A549 (cell line): ENCODE measurements around the gene TUFM.

ENCODE experiments used
- BHLHE40 ChIP-seq: IDR thresholded peaks from 2 replicates; pipeline ENCODE4 v1.6.1; 2012; ENCODE audit warnings: low read depth, low read length, inconsistent platforms
- CBX8 ChIP-seq: fragments of 200-600 bp; sonication (generic); IDR thresholded peaks from 2 replicates; pipeline ENCODE4 v1.6.1; 2016
- JUNB ChIP-seq: fragments of >200 bp; sonication (Bioruptor Twin); formaldehyde crosslinking; IDR thresholded peaks from 2 replicates; pipeline ENCODE4 v1.6.1; 2016
- POLR2A ChIP-seq: IDR thresholded peaks from 2 replicates; pipeline ENCODE4 v1.6.1; 2012; ENCODE audit warnings: mild to moderate bottlenecking, low read length
- RFX5 ChIP-seq: fragments of 450-650 bp; IDR thresholded peaks from 2 replicates; pipeline ENCODE4 v1.7.1; 2014; ENCODE audit warnings: antibody characterized with exemption, mild to moderate bottlenecking, moderate library complexity
- RNF2 ChIP-seq: fragments of 200-600 bp; sonication (generic); IDR thresholded peaks from 2 replicates; pipeline ENCODE4 v1.6.1; 2016; ENCODE audit warnings: low read depth, mild to moderate bottlenecking, antibody characterized with exemption, moderate library complexity, borderline replicate concordance
- ZFP36 ChIP-seq: fragments of 450-650 bp; IDR thresholded peaks from 2 replicates; pipeline ENCODE4 v1.6.1; 2014; ENCODE audit warnings: borderline replicate concordance; ENCODE audit not compliant: partially characterized antibody
- TF ChIP-seq, protein P1 (sequence below): IDR thresholded peaks from 2 replicates; pipeline ENCODE4 v1.6.1; 2012
- TF ChIP-seq, protein P2 (sequence below): fragments of 250-450 bp; sonication (Bioruptor Pico); IDR thresholded peaks from 2 replicates; pipeline ENCODE4 v1.5.0; 2021; ENCODE audit warnings: mild to moderate bottlenecking, moderate library complexity, borderline replicate concordance
- TF ChIP-seq, protein P3 (sequence below): fragments of >200 bp; sonication (Bioruptor Twin); formaldehyde crosslinking; IDR thresholded peaks from 3 replicates; pipeline ENCODE4 v1.5.1; 2016
- TF ChIP-seq, protein P4 (sequence below): fragments of 200-600 bp; sonication (generic); IDR thresholded peaks from 2 replicates; pipeline ENCODE4 v1.6.1; 2016; ENCODE audit warnings: antibody characterized with exemption, mild to moderate bottlenecking, moderate library complexity

DNA sequence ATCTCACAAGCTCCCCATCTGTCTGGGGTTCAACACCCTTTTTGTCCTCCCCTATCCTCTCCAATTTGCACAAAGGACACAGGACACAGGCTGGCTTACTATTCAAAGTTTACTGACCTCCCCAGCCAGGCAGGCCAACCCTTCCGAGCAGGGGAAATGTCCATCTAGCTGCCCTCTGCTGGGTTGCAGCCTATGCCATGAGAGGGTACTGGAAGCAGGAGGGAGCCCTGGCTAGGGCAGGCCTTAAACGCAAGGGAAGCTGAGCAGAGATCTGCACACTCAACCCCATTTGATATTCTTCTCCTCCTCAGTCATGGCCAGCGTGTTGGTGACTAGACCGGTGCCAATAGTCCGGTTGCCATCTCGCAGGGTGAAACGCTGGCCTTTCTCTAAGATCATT, 3.5 kb downstream of the TUFM start:
- TF ChIP-seq RFX5: no peak
- no peak for TF ChIP-seq CBX8
- no peak for TF ChIP-seq POLR2A
- TF ChIP-seq RNF2: no peak
- no peak for TF ChIP-seq BHLHE40
- TF ChIP-seq, protein P1, sequence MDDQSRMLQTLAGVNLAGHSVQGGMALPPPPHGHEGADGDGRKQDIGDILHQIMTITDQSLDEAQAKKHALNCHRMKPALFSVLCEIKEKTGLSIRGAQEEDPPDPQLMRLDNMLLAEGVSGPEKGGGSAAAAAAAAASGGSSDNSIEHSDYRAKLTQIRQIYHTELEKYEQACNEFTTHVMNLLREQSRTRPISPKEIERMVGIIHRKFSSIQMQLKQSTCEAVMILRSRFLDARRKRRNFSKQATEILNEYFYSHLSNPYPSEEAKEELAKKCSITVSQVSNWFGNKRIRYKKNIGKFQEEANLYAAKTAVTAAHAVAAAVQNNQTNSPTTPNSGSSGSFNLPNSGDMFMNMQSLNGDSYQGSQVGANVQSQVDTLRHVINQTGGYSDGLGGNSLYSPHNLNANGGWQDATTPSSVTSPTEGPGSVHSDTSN: no peak
- TF ChIP-seq, protein P2, sequence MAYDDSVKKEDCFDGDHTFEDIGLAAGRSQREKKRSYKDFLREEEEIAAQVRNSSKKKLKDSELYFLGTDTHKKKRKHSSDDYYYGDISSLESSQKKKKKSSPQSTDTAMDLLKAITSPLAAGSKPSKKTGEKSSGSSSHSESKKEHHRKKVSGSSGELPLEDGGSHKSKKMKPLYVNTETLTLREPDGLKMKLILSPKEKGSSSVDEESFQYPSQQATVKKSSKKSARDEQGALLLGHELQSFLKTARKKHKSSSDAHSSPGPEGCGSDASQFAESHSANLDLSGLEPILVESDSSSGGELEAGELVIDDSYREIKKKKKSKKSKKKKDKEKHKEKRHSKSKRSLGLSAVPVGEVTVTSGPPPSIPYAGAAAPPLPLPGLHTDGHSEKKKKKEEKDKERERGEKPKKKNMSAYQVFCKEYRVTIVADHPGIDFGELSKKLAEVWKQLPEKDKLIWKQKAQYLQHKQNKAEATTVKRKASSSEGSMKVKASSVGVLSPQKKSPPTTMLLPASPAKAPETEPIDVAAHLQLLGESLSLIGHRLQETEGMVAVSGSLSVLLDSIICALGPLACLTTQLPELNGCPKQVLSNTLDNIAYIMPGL: no peak
- no peak for TF ChIP-seq ZFP36
- no peak for TF ChIP-seq JUNB
- TF ChIP-seq, protein P3, sequence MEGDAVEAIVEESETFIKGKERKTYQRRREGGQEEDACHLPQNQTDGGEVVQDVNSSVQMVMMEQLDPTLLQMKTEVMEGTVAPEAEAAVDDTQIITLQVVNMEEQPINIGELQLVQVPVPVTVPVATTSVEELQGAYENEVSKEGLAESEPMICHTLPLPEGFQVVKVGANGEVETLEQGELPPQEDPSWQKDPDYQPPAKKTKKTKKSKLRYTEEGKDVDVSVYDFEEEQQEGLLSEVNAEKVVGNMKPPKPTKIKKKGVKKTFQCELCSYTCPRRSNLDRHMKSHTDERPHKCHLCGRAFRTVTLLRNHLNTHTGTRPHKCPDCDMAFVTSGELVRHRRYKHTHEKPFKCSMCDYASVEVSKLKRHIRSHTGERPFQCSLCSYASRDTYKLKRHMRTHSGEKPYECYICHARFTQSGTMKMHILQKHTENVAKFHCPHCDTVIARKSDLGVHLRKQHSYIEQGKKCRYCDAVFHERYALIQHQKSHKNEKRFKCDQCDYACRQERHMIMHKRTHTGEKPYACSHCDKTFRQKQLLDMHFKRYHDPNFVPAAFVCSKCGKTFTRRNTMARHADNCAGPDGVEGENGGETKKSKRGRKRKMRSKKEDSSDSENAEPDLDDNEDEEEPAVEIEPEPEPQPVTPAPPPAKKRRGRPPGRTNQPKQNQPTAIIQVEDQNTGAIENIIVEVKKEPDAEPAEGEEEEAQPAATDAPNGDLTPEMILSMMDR: no peak
- TF ChIP-seq, protein P4, sequence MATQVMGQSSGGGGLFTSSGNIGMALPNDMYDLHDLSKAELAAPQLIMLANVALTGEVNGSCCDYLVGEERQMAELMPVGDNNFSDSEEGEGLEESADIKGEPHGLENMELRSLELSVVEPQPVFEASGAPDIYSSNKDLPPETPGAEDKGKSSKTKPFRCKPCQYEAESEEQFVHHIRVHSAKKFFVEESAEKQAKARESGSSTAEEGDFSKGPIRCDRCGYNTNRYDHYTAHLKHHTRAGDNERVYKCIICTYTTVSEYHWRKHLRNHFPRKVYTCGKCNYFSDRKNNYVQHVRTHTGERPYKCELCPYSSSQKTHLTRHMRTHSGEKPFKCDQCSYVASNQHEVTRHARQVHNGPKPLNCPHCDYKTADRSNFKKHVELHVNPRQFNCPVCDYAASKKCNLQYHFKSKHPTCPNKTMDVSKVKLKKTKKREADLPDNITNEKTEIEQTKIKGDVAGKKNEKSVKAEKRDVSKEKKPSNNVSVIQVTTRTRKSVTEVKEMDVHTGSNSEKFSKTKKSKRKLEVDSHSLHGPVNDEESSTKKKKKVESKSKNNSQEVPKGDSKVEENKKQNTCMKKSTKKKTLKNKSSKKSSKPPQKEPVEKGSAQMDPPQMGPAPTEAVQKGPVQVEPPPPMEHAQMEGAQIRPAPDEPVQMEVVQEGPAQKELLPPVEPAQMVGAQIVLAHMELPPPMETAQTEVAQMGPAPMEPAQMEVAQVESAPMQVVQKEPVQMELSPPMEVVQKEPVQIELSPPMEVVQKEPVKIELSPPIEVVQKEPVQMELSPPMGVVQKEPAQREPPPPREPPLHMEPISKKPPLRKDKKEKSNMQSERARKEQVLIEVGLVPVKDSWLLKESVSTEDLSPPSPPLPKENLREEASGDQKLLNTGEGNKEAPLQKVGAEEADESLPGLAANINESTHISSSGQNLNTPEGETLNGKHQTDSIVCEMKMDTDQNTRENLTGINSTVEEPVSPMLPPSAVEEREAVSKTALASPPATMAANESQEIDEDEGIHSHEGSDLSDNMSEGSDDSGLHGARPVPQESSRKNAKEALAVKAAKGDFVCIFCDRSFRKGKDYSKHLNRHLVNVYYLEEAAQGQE: no peak
